Liver (tissue), 3 donors: ENCODE results near the gene SLC25A21.

Source experiments
- EGR1 ChIP-seq, 2 donors: IDR thresholded peaks; 2 replicates each; pipeline ENCODE4 v1.6.1; 2016 to 2018; ENCODE audit warnings: antibody characterized with exemption in 2 of 2, low read depth in 2 of 2
- FOXA2 ChIP-seq: IDR thresholded peaks from 2 replicates; pipeline ENCODE4 v1.6.1; 2016; ENCODE audit warnings: antibody characterized with exemption
- JUND ChIP-seq, 2 donors: IDR thresholded peaks; 2 replicates each; pipeline ENCODE4 v1.6.1; 2016; ENCODE audit warnings: antibody characterized with exemption in 2 of 2
- NR2F2 ChIP-seq: IDR thresholded peaks from 2 replicates; pipeline ENCODE4 v1.6.1; 2016; ENCODE audit warnings: antibody characterized with exemption
- RAD21 ChIP-seq, 2 donors: IDR thresholded peaks; 2 replicates each; pipeline ENCODE4 v1.6.1; 2016; ENCODE audit warnings: antibody characterized with exemption in 2 of 2, mild to moderate bottlenecking in 2 of 2
- RXRA ChIP-seq, 2 donors: IDR thresholded peaks; 2 replicates each; pipeline ENCODE4 v1.6.1; 2017 to 2018; ENCODE audit warnings: antibody characterized with exemption in 2 of 2, mild to moderate bottlenecking in 1 of 2
- SP1 ChIP-seq: IDR thresholded peaks from 2 replicates; pipeline ENCODE4 v1.6.1; 2018; ENCODE audit warnings: antibody characterized with exemption, mild to moderate bottlenecking
- TAF1 ChIP-seq: conservative IDR thresholded peaks from 2 replicates; pipeline ENCODE4 v1.6.1; 2016; ENCODE audit warnings: antibody characterized with exemption, mild to moderate bottlenecking
- YY1 ChIP-seq: IDR thresholded peaks from 2 replicates; pipeline ENCODE4 v1.6.1; 2016; ENCODE audit warnings: antibody characterized with exemption, mild to moderate bottlenecking
- TF ChIP-seq, protein P1 (sequence below): fragments of 150-350 bp; IDR thresholded peaks from 2 replicates; pipeline ENCODE4 v1.5.1; 2017; ENCODE audit warnings: improper control_type of control experiment, low read depth, low read length; ENCODE audit not compliant: missing input control
- TF ChIP-seq, protein P2 (sequence below): IDR thresholded peaks from 2 replicates; pipeline ENCODE4 v1.6.1; 2016; ENCODE audit warnings: antibody characterized with exemption
- donor health status: healthy.
- donor health status: healthy.

DNA sequence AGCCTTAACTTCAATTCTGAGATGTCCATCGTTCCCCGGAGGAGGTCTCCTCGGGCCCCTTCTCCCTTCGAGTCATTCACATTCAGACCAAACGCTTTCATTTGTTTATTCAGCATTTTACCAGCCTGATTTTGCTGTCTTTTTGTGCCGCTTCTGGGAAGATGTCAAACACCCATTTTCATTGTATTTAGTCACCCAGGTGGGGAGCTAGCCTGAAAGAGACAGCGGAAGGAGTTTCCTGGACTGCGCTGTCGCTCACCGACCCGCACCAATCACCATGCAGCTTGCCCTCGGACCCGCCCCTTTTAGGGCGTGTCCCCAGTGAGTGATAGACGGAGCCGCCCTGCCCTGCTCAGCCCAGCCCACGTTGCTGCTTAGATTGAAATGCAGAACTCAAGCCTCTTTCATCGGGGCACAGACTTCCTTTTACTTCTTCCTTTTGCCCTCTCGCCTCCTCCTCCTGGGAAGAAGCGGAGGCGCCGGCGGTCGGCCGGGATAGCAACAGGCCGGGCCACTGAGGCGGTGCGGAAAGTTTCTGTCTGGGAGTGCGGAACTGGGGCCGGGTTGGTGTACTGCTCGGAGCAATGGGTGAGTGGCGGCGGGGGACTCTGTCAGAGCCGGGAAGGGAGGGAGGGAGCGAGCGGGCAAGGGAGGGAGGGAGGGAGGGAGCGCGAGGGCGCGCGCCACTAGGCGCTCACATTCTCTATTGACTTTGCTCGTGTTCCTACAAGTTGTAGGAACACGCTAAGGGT is 510.7 kb downstream of the SLC25A21 start, which contains the start of gene PAX9:
- TF ChIP-seq, protein P1, sequence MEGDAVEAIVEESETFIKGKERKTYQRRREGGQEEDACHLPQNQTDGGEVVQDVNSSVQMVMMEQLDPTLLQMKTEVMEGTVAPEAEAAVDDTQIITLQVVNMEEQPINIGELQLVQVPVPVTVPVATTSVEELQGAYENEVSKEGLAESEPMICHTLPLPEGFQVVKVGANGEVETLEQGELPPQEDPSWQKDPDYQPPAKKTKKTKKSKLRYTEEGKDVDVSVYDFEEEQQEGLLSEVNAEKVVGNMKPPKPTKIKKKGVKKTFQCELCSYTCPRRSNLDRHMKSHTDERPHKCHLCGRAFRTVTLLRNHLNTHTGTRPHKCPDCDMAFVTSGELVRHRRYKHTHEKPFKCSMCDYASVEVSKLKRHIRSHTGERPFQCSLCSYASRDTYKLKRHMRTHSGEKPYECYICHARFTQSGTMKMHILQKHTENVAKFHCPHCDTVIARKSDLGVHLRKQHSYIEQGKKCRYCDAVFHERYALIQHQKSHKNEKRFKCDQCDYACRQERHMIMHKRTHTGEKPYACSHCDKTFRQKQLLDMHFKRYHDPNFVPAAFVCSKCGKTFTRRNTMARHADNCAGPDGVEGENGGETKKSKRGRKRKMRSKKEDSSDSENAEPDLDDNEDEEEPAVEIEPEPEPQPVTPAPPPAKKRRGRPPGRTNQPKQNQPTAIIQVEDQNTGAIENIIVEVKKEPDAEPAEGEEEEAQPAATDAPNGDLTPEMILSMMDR, result no peak
- TF ChIP-seq RXRA (IDR thresholded peaks at IDR 0.05), result no peak
- TF ChIP-seq RAD21 (IDR thresholded peaks at IDR 0.05), result no peak
- no peak for TF ChIP-seq YY1
- no peak for TF ChIP-seq EGR1 (IDR thresholded peaks at IDR 0.05; ENCODE audit: low read depth in 2 of 2)
- TF ChIP-seq, protein P2, sequence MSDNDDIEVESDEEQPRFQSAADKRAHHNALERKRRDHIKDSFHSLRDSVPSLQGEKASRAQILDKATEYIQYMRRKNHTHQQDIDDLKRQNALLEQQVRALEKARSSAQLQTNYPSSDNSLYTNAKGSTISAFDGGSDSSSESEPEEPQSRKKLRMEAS, result no peak
- no peak for TF ChIP-seq SP1
- TF ChIP-seq NR2F2, result no peak
- no peak for TF ChIP-seq TAF1
- TF ChIP-seq JUND (IDR thresholded peaks at IDR 0.05), result no peak
- no peak for TF ChIP-seq FOXA2
